OCI-LY1 (cell line): ENCODE data around the gene PLEKHG4B.

ENCODE experiments used
- CTCF ChIP-seq: fragments of 200-600 bp; sonication (generic), shearing (Covaris generic); IDR thresholded peaks from 2 replicates; pipeline ENCODE4 v1.5.1; 2017; ENCODE audit warnings: mild to moderate bottlenecking, antibody characterized with exemption, low read length, moderate library complexity, mixed read lengths
- EZH2 ChIP-seq: fragments of 200-600 bp; sonication (generic), shearing (Covaris generic); IDR thresholded peaks from 2 replicates; pipeline ENCODE4 v1.8.0; 2017; ENCODE audit warnings: borderline replicate concordance, mixed run types, mild to moderate bottlenecking, antibody characterized with exemption, low read length, moderate library complexity, mixed read lengths

- TF ChIP-seq CTCF (no peak), EZH2 (no peak)
Observed at GRCh38 chr5:119486-120097, 27.6 kb downstream of the PLEKHG4B start.
